Kidney tubule cell (primary cell): Measurements from ENCODE around the gene FBXL5.

ENCODE experiments used
- DNase-seq: peaks from one replicate; pipeline ENCODE4 v3.0.0-alpha.2; 2018; ENCODE audit warnings: low spot score

The FBXL5 gene

DNA sequence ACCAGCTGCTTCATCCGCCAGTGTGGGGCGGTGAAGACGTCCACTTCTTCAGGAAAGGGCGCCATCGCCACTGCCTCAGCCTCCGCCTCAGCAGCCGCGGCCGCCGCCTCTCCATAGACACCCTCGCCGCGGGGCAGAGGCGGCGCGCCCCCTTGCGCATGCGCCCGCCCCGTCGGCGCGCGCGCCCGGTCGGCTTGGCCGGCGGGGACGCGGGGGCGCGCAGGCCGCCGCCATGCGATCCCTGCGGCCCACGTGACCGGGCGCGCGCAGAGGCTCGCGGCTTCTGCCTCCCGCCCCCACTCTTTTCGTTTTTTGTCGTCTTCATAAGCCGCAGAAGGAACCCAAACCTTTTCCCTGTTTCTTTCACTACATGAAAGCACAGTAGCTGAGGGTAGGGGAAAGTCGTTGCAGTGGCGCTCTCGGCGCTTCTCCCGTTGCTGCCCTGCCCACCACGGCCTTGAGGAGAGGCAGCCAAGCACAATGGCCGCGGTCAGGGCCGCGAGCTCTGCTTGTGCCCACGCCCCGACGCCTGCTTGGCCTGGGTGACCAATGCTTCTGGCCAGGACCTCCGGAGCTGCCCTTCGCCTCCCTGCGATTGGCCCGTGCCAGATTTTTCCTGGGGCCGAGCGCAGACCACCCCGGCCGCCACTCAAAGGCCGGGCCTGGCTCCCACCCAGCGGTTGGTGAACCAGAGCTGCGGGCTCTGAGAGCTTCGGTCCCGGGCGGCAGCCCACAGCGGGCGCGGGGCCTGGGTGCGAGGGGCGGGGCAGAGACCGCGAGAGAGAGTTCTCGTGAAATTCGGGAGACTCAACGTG is at the start of gene FBXL5:
TSS of gene FBXL5 (minus strand) at position 135 of the 815 bp plus-strand sequence. CDS start at position 65, 70 bp downstream.
- peak; percentile 90 for DNase-seq

DNA sequence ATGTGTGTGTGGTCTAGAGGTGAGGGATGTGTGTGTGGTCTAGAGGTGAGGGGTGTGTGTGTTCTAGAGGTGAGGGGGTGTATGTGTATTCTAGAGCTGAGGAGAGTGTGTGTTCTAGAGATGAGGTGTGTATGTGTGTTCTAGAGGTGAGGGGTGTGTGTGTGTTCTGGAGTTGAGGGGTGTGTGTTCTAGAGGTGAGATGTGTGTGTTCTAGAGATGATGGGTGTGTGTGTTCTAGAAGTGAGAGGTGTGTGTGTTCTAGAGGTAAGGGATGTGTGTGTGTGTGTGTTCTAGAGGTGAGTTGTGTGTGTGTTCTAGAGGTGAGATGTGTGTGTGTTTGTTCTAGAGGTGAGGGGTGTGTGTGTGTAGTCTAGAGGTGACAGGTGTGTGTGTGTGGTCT is 49.0 kb upstream of the FBXL5 start:
- DNase-seq = no peak

- no peak for DNase-seq
Observed at GRCh38 chr4:15703439-15703838, 48.3 kb upstream of the FBXL5 start.

DNA sequence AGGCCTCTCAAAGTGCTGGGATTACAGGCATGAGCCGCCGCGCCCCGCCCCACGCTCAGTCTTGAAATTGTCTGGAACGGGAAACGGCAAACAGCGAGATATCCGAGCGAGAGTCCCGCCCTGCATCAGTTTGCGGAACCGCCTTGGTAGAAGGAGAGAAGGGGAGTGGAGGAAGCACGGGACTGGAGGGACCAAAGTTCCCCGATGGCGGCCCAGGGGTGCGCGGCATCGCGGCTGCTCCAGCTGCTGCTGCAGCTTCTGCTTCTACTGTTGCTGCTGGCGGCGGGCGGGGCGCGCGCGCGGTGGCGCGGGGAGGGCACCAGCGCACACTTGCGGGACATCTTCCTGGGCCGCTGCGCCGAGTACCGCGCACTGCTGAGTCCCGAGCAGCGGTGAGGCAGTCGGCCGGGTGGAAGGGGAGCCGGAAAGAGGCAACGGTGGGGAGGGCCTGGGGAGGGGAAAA is 47.8 kb upstream of the FBXL5 start, which contains the start of gene BST1:
TSS of gene BST1 (plus strand) at position 125 of the 463 bp plus-strand sequence. CDS start at position 205, 80 bp downstream.
- peak; percentile 58 for DNase-seq

DNA sequence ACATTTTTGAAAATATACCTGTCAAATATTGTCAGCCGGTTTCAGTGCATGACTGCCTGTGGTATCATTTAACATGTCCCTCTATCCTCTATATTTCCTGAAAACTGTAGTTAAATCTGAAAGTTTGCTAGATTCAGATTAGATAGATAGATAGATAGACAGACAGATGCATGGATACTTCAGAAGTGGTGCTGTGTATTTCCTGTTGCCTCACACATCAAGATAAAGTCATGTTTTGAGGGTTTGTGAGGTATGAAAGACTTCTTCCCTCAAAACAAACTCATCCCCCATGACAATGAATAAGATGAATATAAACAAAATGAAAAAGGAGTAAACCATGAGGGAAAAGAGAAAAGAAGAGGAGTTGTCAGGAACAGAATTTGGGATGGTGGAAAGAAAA is 41.7 kb upstream of the FBXL5 start:
- no peak for DNase-seq

DNA sequence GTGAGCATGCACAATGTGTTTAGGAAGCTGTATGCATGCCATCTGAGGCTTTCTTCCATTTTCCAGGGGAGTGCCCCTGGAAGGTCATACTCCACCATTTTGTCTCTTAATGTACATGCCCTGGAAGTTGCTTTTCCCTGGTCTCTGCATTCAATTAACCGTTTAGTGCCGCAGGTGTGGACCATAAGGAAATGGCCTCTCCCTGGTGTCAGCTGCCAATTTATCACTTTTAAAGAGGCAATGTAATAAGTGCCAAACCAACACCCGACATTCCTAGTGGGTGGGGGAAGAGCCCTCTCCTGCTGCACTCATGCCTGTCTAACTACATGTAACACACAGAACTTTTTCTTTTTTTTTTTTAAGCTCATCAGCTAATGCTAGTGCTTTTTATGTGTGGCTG is 40.6 kb upstream of the FBXL5 start:
- no peak for DNase-seq

GRCh38 chr4:15695240-15695699 is 40.1 kb upstream of the FBXL5 start:
- peak; percentile 99 for DNase-seq

DNA sequence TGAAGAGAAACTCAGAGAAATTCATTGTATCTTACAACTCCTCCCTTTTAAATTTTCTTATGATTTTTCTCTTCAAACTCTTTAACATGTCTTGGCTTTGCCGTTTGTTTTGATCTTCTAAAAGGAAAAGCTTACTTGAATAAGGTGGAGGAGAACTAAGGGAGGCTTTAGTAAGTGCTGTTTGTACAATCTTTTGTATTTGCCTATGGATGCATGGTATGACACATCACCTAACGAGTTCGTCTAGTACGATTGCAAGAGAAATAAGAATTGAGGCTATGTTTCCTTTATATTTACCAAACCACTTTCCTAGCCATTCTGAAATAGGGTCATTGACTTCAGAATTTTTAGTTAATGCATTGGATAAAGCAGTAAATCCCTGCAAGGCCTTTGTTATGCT is 39.3 kb upstream of the FBXL5 start:
- no peak for DNase-seq

- DNase-seq = no peak
Observed at GRCh38 chr4:15692602-15693001, 37.4 kb upstream of the FBXL5 start.

DNA sequence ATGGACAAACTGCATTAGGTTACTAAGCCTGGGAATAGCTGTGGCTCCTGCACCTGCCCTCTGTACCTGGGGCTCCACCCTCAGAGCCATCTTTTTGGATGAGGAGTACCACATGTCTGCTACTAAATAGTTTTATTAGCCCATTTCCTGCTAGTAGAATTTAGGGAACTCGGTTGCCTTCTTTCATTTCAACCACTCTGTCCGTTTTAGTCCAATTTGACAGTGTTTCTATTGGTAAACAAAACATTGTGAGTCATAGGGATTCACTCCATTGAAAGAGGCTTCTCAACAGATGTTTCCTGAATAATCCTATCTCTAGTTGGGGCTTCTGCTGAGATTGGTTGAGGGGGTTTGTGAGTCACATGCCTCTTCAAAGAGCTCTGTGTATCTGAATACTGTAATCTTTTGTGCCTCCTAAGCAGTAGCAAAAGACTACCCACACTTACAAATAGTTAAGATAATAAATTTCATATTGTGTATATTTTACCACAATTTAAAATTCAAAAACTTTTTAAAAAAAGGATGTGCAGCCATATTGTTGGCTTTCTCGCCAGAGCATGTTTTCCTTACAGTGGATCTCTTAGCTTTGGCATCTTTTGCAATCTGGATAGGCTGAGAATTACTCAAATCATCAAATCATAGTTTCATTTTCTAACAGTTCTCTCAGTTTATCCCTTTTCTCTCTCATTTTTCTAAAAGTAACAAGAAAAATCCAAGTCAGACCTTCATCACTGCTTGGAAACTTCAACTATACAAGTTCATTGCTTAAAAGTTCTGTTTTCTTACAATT is 36.4 kb upstream of the FBXL5 start:
- DNase-seq = peak; percentile 37

GRCh38 chr4:15690020-15690809 is 35.1 kb upstream of the FBXL5 start:
- DNase-seq = peak; percentile 91

DNA sequence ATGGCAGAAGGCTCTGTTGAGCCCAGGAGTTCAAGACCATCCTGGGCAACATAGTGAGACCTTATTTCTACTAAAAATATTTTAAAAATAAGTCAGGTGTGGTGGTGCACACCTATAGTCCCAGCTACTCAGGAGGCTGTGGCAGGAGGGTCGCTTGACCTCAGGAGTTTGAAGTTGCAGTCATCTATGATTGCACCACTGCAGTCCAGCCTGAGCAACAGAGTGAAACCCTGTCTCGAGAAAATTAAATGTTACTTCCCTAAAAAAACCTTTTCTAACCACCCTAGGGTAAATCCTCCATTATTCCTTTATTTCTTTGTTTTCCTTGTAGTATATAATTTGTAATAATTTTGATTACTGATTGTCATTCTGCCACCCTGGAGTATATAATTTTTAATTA is 34.4 kb upstream of the FBXL5 start:
- DNase-seq = peak; percentile 36

GRCh38 chr4:15688051-15688450 is 32.9 kb upstream of the FBXL5 start:
- DNase-seq = no peak

DNA sequence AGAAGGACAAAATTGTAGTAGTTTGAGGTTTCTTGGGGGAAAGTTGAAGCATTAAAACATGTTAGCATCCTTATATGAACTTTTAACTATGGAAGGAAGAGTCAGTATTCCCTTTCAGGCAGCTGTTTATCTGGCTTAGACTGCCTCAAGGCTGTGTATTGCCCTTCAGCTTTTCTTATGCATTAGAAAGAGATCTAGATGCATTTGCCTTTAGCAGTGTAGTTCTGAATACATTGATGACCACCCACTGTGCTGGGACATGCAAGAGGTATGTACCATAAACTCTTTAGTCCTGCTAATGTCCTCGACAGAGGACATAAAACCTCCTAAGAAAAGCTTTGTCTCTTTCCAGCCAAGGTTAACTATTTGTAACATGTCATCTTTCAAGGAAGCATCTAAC is 29.3 kb upstream of the FBXL5 start:
- DNase-seq = no peak

DNA sequence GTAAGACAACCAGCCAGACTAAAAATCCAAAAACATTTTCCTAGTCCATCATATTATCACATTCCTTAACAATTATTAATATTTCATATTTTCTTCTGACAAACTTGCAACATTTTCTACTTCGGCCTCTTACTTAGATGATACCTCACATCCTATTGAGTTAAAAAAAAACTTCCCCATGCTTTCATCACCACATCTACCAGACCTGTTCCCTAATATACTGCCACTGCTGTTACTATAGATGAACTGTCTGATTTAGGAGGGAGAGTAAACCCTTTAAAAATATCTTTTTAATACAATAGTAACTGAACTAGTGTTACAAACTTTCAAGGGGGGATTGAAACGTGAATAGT is 28.0 kb upstream of the FBXL5 start:
- DNase-seq = no peak

DNA sequence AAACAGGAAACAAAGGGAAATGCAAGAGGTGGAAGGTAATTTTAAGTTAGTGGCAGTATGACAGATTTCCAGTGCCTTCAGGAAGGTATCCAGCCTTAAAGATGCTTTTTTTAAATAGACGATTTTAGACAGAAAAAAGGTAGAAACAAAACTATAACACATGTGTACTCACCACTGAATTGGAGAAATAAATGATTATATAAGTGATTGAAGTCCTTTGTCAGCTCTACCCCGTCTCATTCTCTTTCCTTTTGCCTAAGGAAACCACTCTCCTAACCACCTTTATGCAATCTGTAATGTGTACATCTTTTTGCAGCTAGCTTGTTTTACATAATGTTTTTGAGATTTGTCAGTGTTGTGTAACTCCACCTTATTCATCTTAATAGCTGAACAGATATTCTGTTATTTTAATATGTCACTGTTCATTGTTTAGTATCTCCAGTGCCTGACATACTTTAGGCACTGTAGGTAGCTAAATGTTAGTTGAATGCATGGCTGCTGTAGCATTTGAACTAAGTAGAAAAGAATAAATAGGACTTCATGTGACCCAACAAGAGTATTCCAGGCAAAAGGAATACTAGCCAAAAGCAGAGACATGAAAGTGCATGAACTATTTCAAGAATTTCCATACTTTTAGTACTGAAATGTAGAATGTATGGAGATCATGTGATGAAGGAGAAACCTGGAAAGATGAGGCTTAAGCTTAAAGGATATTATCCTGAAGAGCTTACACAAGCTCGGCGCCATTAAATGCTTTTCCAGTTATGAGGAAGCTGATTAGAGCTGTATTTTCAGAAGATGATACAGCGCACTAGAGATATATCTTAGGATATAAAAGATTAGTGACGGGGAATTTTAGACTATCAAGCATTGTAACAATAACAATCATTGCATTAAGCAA is 27.3 kb upstream of the FBXL5 start:
- DNase-seq = peak; percentile 13

DNA sequence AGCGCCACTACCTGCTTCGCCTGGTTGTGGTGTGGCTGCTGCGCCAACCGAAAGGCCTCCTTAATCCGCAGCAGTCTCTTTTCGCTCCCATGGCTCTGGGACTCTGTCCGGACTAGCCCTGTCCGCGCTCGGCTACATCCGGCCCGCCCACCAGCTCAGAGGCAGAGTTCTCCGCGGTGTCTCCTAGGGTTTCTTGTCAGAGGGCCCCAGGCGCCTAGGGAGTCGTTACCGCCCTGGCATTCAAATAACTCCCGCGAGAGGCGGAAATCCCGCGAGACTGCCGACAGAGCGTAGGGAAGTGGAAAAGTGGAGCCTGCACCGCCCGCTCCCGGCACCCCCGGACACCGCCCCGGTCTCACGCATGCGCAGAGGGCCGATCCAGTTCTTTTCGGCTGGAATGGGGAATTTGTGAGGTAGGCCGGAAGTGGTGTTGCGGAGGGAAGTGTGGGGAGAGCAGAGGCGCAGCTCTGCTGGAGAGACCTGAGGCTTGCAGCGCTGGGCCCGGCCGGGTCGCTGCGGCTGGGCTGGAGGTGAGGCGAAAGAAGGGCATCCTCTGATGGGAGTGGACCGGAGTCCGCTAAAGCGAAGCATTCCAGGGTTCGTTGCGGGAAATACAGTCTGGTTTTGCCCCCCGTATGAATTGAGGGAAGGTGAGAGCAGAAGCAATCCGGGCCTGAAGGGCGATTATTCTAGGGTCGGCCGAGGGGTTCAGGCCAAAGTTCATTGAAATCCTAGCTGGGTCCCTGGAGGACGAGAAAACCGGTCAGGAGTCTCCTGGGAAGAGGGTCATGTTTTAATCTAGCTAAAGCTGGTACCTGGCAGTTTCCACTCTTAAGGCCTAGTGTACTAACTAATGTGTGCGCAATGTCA is 26.4 kb upstream of the FBXL5 start, which contains the start of gene FAM200B:
TSS of gene FAM200B (plus strand) at position 456 of the 870 bp plus-strand sequence. CDS start 5,151 bp downstream, outside the sequence.
- peak; percentile 99 for DNase-seq

DNA sequence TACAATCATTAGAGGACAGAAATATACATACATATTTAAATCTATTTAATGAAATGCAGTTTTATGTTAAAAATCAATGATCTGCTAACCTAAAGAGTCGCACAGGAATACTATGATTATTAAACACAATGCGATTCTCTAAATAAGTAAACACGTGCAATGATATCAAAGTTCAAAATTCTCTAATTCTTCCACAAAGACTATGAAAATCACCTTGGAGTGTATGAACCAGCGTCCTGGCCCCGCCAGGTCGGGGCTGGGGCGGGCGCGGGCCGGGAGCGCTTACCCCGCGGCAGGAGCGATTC is 25.9 kb upstream of the FBXL5 start:
- DNase-seq = peak; percentile 12

DNA sequence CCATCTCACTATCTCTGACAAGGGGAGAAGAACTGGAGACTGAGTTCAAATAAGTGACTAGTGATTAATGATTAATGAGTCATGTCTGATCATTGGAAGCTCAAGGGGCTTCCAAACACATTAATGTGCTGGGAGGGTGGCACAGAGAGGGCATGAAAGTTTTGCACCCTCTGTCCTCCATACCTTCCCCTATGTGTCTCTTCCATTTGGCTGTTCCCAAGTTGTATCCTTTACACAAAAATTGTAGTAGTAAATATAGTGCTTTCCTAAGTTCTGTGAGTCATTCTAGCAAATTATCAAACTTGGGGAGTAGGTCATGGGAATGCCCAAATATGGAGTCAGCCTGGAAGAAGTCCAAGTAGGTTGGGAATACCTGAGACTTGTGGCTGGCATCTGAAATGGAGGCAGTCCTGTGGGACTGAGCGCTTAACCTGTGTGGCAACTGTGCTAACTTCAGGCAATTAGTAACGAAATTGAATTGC is 22.4 kb upstream of the FBXL5 start:
- peak; percentile 99 for DNase-seq

- DNase-seq = no peak
Observed at GRCh38 chr4:15676899-15677298, 21.7 kb upstream of the FBXL5 start.
